ENCODE data around the gene MLC1.

Gene MLC1

GRCh38 chr22:50085211-50085972, at the start of gene MLC1:
Gene MLC1, minus strand, starts transcription at chr22:50085426. Its CDS starts 524 bp downstream, at chr22:50084902.
- no peak within 1 kb of the TSS for H3K27ac ChIP-seq
- no peak for TF ChIP-seq ZFX (IDR thresholded peaks at IDR 0.05; ENCODE audit: borderline replicate concordance)
- no peak for TF ChIP-seq CTCF (IDR thresholded peaks at IDR 0.05)

- H3K27ac ChIP-seq: no peak overlapping the region
- TF ChIP-seq ZFX (IDR thresholded peaks at IDR 0.05; ENCODE audit: borderline replicate concordance) (no peak), CTCF (IDR thresholded peaks at IDR 0.05) (no peak)
Measured at GRCh38 chr22:50134481-50134880, 49.3 kb upstream of the MLC1 start.

GRCh38 chr22:50131894-50132293, 46.7 kb upstream of the MLC1 start:
- no peak for TF ChIP-seq ZFX (IDR thresholded peaks at IDR 0.05; ENCODE audit: borderline replicate concordance)
- TF ChIP-seq CTCF (IDR thresholded peaks at IDR 0.05): no peak
- H3K27ac ChIP-seq: no peak overlapping the region

GRCh38 chr22:50129121-50129736, 44.0 kb upstream of the MLC1 start:
- H3K27ac ChIP-seq: no peak overlapping the region

GRCh38 chr22:50125029-50125428, 39.8 kb upstream of the MLC1 start:
- H3K27ac ChIP-seq: no peak overlapping the region
- no peak for TF ChIP-seq CTCF (IDR thresholded peaks at IDR 0.05)
- no peak for TF ChIP-seq ZFX (IDR thresholded peaks at IDR 0.05; ENCODE audit: borderline replicate concordance)

More at GRCh38 chr22:50129121-50129736, 44.0 kb upstream of the MLC1 start:
- no peak for TF ChIP-seq ZFX (IDR thresholded peaks at IDR 0.05; ENCODE audit: borderline replicate concordance)
- TF ChIP-seq CTCF (IDR thresholded peaks at IDR 0.05): no peak

- TF ChIP-seq CTCF (IDR thresholded peaks at IDR 0.05) (no peak), ZFX (IDR thresholded peaks at IDR 0.05; ENCODE audit: borderline replicate concordance) (no peak)
- H3K27ac ChIP-seq: no peak overlapping the region
Measured at GRCh38 chr22:50123119-50123518, 37.9 kb upstream of the MLC1 start.

- TF ChIP-seq CTCF (IDR thresholded peaks at IDR 0.05) (no peak), ZFX (IDR thresholded peaks at IDR 0.05; ENCODE audit: borderline replicate concordance) (no peak)
- no peak overlapping the region for H3K27ac ChIP-seq
Measured at GRCh38 chr22:50121202-50121740, 36.0 kb upstream of the MLC1 start.
